ENCODE data around the gene NBL1.
A peak's percentile ranks its signal among the peaks of the same experiment; 100 is the strongest.

The NBL1 gene

GRCh38 chr1:19643602-19644394 lies at the start of gene NBL1:
Gene NBL1, plus strand, starts transcription at chr1:19644311. Its CDS starts 10,720 bp downstream, at chr1:19655031.
- peak; percentile 57 for DNase-seq

DNA sequence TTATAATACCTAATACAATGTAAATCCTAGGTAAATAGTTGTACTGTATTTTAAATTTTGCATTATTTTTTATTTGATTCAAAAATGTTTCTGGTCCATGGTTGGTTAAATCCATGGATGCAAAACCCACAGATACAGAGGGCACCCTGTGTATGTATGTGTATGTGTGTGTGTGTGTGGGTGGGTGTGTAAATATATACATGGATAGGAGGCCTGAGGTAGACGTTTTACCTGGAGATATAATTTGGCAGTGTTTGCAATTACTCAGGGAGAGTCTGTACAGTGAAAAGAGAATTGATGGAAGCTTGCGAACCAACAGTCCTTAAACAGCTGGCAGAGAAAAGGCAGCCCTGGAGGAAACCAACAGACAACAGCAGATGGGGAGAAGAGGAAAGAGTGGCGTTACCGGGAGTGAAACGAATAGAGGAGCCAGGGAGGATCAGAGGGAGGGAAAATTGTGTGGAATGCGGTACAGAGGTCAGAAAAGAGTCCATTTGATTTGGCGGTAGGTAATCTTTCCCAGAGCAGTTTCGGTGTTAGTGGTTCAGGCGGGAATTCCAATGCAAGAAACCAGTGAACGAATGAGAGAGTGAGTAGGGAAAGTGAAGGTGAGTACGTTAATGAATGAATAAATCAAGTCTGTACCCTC lies 47.9 kb upstream of the NBL1 start:
- no peak for DNase-seq

DNA sequence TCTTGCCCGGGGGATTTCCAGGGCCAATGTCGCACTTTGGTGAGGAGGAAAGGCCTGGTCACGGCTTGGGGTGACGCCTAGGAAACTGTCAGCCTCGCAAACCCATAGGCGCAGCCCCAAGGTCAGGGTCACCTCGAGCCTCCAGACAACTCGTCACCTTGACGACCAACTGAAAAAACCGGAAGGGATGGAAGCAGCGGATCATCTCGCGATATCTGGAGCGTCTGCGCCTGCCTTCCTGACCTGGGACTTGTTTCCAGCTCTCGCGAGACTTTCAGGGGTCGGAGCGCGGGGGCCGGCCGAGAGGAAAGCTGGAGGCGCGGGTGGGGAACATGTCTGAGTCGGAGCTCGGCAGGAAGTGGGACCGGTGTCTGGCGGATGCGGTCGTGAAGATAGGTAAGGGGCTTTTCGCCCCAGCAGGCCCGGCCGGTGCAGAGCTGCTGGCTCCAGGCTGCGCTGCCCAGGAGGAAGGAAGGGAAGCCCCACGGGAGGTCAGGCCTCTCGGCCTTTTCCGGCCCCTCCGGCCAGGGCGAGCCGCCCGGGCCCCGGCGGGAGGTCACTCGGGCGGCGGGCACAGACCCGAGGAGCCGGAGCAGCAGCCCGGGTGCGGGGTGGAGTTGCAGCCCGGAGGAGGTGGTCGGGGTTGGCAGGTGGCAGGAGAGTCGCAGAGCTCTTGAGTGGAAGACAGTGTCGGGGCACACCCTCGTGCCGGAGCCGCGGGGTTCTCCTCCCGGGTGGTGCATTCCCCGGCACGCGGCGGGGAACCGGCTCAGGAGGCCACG lies 47.2 kb upstream of the NBL1 start:
- DNase-seq, result peak; percentile 96

DNA sequence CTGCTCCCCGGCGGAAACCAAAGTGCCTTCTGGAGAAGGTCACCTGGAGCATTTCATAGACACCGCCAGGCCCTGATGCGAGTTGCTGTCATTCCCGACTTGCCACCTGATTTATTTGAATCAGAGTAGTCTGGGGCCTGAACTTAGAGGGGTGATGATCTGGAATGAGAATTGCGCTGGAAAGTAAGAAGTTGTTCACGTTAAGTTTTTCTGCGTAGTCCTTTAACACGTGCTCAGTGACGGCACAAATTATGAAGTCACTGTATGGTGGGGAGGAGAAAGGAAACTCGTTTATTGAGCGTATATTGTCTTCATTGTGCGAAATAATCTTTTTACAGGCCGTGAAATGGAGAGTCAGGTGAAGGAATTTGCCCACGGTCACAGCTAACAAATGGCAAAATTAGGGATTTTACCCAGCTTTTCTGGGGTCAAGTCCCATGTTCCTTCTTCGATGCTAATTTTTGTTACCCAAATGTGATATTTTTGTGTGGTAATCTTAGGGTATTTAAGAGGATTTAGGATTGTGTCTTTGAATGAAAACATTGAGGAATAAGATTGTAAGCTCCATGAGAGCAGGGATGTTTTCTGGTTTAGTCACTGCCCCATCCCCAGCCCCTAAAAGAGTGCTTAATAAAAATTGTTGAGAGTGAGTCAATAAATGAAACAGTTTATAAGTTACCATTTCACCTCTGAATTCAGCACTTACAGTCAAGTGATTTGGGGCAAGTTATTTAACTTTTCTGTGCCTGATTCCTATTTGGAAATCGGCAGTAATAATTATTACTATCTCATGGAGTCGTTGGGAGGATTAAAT lies 46.4 kb upstream of the NBL1 start:
- peak; percentile 26 for DNase-seq

- DNase-seq, result no peak
These were observed 44.3 kb upstream of the NBL1 start for GRCh38 chr1:19599810-19600209.

- no peak for DNase-seq
These were observed 41.6 kb upstream of the NBL1 start for GRCh38 chr1:19602486-19602885.

DNA sequence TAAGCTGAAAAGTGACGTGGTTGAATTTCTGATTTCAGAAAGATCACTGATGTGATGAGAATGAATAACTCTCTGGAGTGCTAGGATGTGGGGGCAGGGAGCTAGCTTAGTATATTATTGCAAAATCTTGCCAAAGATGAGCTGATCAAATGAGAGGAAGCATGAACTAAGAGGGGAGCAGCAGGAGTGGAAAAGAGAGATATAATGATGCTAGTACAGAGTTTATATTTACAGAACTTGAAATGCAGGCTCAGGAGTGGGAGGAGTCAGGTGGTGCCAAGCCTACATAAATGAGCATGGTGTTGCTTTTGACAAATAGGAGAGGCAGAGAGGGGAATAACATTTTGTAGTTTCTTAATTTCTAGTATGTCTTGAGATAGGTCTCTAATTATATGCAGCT lies 38.1 kb upstream of the NBL1 start:
- peak; percentile 9 for DNase-seq

- DNase-seq, result no peak
These were observed 37.1 kb upstream of the NBL1 start for GRCh38 chr1:19606817-19607642.

GRCh38 chr1:19608232-19608631 lies 35.9 kb upstream of the NBL1 start:
- DNase-seq, result no peak

GRCh38 chr1:19610282-19610981 lies 33.7 kb upstream of the NBL1 start:
- DNase-seq, result peak; percentile 4

- no peak for DNase-seq
These were observed 31.6 kb upstream of the NBL1 start for GRCh38 chr1:19612530-19612929.

- no peak for DNase-seq
These were observed 30.9 kb upstream of the NBL1 start for GRCh38 chr1:19613171-19613703.

- DNase-seq, result no peak
These were observed 28.7 kb upstream of the NBL1 start for GRCh38 chr1:19615438-19615837.

- peak; percentile 67 for DNase-seq
These were observed 27.6 kb upstream of the NBL1 start for GRCh38 chr1:19616489-19616888.

GRCh38 chr1:19617376-19617775 lies 26.7 kb upstream of the NBL1 start:
- peak; percentile 49 for DNase-seq

DNA sequence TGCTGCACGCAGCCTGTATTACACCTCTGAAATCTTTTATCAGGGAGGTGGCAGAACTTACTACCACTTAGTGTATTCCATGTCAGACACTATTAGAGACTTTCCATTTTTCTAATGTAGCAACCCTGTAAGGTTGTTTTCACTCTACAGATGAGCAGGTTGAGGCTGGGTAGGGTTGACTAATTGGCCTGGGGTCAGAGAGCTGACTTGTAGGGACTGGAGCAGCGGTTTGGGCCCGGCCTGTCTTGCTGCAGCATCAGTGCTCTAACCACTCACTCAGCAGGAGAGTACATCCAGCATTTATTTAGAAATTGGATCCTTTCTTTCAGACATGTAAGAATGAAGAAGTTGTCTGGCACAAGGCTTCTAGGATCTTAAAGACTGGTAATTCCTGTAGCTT lies 25.7 kb upstream of the NBL1 start:
- DNase-seq, result no peak

- DNase-seq, result no peak
These were observed 24.3 kb upstream of the NBL1 start for GRCh38 chr1:19619697-19620384.

GRCh38 chr1:19620786-19621185 lies 23.3 kb upstream of the NBL1 start:
- DNase-seq, result peak; percentile 53

GRCh38 chr1:19621274-19621950 lies 22.7 kb upstream of the NBL1 start:
- DNase-seq, result no peak

DNA sequence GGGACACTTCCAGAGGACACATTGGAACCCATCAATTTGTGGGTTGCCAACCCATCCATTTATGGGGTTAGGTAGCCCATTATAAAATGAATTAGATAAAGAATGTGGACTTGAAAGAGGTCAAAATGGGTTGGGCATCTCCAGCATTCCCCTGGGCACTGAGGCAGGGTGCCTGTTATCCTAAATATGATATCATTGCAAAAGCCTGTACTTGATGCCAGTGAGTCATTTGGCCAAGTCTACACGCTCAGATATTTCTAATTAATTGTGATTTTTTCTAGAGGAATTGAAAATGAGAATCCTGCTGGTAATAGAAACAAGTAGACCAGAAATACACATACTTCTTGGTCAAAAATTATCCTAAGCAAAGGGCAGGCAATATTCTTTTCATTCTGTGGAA lies 21.9 kb upstream of the NBL1 start:
- peak; percentile 47 for DNase-seq
